Measurements from ENCODE around the gene EFTUD2. TPM values are rescaled to one million over a fixed set of nuclear protein-coding genes. Genes with fewer than 3 reads are reported as not detected.

EFTUD2 gene
- total and polyA plus RNA-seq, 9 of the 15 experiments (the other 6 are each of a cell fraction or from before 2014, with no cell fraction given), result 65.8 to 362 (median 218) TPM

DNA sequence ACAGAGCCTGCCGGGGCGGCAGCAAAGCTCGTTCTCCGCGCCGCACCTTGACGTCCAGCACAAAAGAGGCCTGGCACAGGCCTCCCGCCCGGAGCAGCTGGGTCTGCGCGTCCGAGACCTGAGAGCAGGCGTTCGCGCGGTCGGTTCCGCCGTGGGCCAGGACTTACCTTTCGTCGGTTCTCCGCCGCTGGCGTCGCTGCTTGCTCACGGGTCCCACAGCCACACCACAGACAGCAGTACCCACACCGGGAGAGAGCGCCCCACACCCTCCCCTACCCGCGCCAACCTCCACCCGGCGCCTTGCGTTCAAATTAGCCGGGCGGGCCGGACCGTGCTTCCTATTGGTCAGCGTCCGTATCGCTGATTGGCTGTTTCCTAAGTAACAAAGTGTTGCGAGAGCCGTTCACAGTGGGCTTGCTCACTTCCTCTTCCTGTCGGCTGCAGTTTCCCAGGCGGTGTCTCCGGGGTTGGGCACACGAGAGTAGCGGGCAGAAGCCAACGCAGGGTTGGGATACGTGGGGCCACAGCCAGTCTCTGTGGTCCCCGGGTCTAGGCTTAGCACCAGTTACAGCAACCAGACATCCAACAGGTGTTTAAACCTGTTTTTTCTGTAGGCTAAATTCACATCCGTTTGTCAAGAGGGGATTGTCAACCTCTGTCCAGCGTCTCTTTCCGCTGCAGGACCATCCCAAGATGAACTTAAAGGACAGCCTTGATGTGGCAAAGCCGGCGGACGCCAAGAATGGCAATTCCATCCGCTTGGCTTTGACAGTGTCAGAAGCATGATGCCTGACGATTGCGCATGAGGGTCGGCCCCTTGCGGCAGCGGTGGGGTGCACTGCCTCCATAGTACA, 48.4 kb upstream of the EFTUD2 start, which contains the start of gene KIF18B (continued):
- TF ChIP-seq, protein P1, sequence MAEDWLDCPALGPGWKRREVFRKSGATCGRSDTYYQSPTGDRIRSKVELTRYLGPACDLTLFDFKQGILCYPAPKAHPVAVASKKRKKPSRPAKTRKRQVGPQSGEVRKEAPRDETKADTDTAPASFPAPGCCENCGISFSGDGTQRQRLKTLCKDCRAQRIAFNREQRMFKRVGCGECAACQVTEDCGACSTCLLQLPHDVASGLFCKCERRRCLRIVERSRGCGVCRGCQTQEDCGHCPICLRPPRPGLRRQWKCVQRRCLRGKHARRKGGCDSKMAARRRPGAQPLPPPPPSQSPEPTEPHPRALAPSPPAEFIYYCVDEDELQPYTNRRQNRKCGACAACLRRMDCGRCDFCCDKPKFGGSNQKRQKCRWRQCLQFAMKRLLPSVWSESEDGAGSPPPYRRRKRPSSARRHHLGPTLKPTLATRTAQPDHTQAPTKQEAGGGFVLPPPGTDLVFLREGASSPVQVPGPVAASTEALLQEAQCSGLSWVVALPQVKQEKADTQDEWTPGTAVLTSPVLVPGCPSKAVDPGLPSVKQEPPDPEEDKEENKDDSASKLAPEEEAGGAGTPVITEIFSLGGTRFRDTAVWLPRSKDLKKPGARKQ (CRISPR knock-in tag; IDR thresholded peaks at IDR 0.05), result no peak
- peak; percentile 87 for TF ChIP-seq E2F1 (CRISPR knock-in tag; IDR thresholded peaks at IDR 0.05)
- no peak for TF ChIP-seq ZNF586 (CRISPR knock-in tag; conservative IDR thresholded peaks at IDR 0.05)
- no peak for TF ChIP-seq ZNF830 (CRISPR knock-in tag; IDR thresholded peaks at IDR 0.05)
- no peak; a peak in 1 of 4 replicates for TF ChIP-seq ZNF639 (CRISPR knock-in tag; conservative IDR thresholded peaks at IDR 0.05 in 1 of 2, IDR thresholded peaks at IDR 0.05 in 1 of 2)
- TF ChIP-seq PHB2 (IDR thresholded peaks at IDR 0.05; ENCODE audit: low read depth), result no peak
- no peak; the same call in 1 of the 2 replicates for TF ChIP-seq ZNF143 (CRISPR knock-in tag; IDR thresholded peaks at IDR 0.05)
- TF ChIP-seq POLR2H (tag; IDR thresholded peaks at IDR 0.05; ENCODE audit: low read depth), result peak; percentile 92
- no peak for TF ChIP-seq HDAC6 (IDR thresholded peaks at IDR 0.05; ENCODE audit: low read depth, low read length)
- TF ChIP-seq, protein P2, sequence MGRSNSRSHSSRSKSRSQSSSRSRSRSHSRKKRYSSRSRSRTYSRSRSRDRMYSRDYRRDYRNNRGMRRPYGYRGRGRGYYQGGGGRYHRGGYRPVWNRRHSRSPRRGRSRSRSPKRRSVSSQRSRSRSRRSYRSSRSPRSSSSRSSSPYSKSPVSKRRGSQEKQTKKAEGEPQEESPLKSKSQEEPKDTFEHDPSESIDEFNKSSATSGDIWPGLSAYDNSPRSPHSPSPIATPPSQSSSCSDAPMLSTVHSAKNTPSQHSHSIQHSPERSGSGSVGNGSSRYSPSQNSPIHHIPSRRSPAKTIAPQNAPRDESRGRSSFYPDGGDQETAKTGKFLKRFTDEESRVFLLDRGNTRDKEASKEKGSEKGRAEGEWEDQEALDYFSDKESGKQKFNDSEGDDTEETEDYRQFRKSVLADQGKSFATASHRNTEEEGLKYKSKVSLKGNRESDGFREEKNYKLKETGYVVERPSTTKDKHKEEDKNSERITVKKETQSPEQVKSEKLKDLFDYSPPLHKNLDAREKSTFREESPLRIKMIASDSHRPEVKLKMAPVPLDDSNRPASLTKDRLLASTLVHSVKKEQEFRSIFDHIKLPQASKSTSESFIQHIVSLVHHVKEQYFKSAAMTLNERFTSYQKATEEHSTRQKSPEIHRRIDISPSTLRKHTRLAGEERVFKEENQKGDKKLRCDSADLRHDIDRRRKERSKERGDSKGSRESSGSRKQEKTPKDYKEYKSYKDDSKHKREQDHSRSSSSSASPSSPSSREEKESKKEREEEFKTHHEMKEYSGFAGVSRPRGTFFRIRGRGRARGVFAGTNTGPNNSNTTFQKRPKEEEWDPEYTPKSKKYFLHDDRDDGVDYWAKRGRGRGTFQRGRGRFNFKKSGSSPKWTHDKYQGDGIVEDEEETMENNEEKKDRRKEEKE (IDR thresholded peaks at IDR 0.05; ENCODE audit: borderline replicate concordance in 1 of 2, control insufficient read depth in 1 of 2, low read depth in 2 of 2, low read length in 1 of 2), result no peak
- TF ChIP-seq NFRKB (IDR thresholded peaks at IDR 0.05; ENCODE audit: low read depth), result 0 out of 2 replicates have a peak, but pooled peaks have one; percentile 17
- no peak for TF ChIP-seq GATA2 (CRISPR knock-in tag; IDR thresholded peaks at IDR 0.05)
- TF ChIP-seq RFX5 (IDR thresholded peaks at IDR 0.05; ENCODE audit: low read depth, low read length), result no peak
- TF ChIP-seq SP2 (IDR thresholded peaks at IDR 0.05; ENCODE audit: extremely low read depth, low read depth, low read length, poor library complexity, severe bottlenecking), result no peak
- no peak for TF ChIP-seq ZNF354B (CRISPR knock-in tag; IDR thresholded peaks at IDR 0.05)
- TF ChIP-seq, protein P3, sequence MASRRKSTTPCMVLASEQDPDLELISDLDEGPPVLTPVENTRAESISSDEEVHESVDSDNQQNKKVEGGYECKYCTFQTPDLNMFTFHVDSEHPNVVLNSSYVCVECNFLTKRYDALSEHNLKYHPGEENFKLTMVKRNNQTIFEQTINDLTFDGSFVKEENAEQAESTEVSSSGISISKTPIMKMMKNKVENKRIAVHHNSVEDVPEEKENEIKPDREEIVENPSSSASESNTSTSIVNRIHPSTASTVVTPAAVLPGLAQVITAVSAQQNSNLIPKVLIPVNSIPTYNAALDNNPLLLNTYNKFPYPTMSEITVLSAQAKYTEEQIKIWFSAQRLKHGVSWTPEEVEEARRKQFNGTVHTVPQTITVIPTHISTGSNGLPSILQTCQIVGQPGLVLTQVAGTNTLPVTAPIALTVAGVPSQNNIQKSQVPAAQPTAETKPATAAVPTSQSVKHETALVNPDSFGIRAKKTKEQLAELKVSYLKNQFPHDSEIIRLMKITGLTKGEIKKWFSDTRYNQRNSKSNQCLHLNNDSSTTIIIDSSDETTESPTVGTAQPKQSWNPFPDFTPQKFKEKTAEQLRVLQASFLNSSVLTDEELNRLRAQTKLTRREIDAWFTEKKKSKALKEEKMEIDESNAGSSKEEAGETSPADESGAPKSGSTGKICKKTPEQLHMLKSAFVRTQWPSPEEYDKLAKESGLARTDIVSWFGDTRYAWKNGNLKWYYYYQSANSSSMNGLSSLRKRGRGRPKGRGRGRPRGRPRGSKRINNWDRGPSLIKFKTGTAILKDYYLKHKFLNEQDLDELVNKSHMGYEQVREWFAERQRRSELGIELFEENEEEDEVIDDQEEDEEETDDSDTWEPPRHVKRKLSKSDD (conservative IDR thresholded peaks at IDR 0.05; ENCODE audit: low read length), result no peak

Data from K562 (cell line).